RPMI7951 (cell line): ENCODE data around the gene EPHA3. TPM values are rescaled to one million over a fixed set of nuclear protein-coding genes. Genes with fewer than 3 reads are reported as not detected.
A peak's percentile ranks its signal among the peaks of the same experiment; 100 is the strongest.

ENCODE experiments used
- DNase-seq: peaks from one replicate; pipeline ENCODE4 v3.0.0-alpha.2; 2012; ENCODE audit warnings: low read depth
- total RNA-seq: library from RNA; depleted of rRNA; stranded (reverse); fragments of >200 nt; shearing (Covaris generic); gene quantifications from 2 replicates; pipeline ENCODE4 v1.2.3, GENCODE V29; 2014

Gene EPHA3
- total RNA-seq, 1 experiment from 2014 or later, result 0.24 TPM

GRCh38 chr3:89145995-89146394 is 38.6 kb downstream of the EPHA3 start:
- peak; percentile 31 for DNase-seq

DNA sequence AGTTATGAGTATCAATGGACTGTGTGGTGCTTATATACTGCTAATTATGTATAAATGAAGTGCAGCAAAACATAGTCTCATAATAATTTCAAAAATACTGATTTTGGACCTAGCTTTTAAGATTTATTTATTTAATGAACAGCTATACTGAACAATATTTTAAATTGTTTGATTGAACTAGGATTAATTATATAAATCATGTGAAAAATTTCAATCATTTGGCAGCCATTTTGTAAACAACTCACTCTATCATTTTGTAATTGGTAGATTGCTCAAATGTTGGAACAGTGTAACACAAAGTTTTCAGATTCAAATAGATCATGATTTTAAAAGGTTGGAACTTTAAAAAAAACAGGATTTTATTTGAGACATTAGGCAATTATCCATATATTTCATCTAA is 47.0 kb downstream of the EPHA3 start:
- no peak for DNase-seq

DNA sequence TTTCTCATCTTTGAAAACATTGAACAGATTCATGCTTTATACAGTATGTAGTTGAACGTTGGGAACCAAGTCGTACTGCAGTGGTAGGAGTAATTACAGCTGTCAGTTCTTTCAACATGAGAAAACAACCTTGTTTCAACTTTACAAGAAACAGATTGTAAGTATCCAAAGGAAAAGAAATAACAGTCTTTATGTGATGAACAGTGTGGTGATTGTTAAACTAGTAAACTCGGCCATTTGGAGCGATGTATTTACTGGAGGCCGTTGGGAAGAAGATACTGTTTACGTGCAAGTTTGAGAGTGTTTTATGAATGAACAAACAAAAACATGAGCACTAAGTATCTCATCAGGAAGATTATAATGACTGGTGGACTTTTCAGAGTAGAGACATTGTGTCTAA is 48.4 kb downstream of the EPHA3 start:
- DNase-seq, result peak; percentile 28

GRCh38 chr3:89157575-89157974 is 50.2 kb downstream of the EPHA3 start:
- DNase-seq, result no peak

- DNase-seq, result no peak
Measured at GRCh38 chr3:89159605-89160004, 52.2 kb downstream of the EPHA3 start.

- DNase-seq, result no peak
Measured at GRCh38 chr3:89164774-89165173, 57.4 kb downstream of the EPHA3 start.

GRCh38 chr3:89165636-89166263 is 58.3 kb downstream of the EPHA3 start:
- no peak for DNase-seq

DNA sequence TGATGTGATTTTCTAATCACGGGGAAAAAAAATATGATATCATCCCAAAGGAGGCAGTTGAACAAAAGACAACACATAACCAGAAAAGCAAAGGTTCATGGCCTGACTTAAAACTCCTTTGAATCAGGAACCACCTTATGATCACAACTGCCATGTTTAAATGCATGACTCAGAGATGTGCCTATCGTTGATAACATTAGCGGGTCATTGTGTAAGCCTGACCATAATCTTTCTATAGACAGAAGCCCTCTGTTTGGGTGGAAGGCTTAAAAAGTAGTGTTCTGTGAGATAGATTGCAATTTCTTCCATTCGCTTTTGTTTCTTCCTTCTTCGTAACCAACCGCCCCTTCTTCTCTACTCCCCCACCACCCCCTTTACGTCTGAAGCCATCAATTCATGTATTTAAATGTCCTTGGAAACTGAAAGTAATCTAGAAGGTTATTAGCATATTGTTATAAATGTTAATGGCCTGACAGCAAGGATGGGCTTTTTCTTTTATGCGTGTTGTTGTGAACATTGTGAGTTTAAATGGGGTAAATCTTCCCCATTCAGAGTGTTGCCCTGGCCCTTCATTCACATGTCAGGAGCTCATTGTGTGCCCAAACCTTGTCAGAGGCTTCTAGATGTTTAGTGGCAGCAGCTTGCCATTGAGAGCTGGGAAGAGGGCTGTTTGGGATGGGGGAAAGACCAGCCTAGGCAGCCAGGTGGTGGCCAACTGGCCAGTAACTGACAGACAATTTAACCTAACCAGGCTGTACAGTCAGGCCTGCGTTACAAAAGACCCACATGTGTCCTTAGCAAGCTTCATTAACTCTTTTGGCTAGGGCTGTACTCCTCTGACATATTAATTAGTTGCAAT is 64.5 kb downstream of the EPHA3 start:
- DNase-seq, result peak; percentile 24

DNA sequence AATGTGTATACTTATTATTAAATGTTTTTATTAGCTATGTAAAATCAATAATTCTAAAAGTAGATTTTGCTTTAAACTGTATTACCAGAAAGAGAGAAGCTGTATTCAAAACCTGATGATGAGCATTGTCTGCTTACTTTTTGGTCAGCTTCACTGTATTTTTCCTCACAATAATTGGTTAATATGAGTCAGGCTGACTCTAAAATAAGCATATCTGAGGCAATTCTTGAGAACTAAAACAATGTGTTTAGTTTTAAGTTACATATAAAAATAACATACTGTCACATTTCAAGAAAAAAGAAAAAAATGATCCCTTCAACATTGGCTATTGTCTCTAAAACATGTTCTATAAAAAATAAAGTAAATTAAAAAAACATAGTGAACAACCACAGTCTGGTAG is 66.1 kb downstream of the EPHA3 start:
- DNase-seq, result no peak

- DNase-seq, result peak; percentile 16
Measured at GRCh38 chr3:89179355-89180001, 72.1 kb downstream of the EPHA3 start.

DNA sequence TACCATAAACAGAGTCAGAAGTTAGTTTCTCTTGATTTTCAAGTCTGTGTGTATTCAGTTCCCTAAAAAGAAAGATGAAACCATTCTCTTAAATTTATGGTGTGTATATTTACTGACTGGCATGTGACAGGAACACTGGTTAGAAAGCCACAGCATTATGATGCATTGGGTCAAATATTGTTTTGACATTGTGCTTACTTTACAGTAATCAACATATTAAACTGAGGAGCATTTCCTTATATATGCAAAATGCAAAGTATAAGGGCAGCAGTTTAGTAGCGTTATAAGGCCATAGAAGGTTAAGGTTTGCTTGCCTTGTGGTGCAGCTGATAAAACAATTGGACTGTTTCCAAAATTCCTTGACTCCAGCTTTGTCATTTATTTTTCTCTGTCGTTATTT is 72.9 kb downstream of the EPHA3 start:
- DNase-seq, result no peak

DNA sequence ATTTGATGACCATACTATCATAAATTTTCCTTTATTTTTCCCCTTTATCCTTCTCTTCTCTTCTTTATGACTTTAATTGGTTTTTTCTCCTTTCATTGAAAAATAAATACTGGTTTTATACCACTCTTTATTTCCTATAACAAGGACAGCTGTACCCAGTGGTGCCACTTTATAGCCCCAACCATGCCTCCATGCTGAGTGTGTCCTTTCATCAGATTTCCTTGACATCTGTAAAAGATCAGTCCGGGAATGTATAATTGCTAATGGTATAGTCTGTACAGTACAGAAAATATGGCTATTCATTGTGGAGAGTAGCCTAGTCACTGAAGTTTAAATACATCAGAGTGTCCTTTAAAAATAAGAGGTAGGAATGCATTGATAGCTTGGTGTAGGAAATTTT is 74.6 kb downstream of the EPHA3 start:
- DNase-seq, result no peak

DNA sequence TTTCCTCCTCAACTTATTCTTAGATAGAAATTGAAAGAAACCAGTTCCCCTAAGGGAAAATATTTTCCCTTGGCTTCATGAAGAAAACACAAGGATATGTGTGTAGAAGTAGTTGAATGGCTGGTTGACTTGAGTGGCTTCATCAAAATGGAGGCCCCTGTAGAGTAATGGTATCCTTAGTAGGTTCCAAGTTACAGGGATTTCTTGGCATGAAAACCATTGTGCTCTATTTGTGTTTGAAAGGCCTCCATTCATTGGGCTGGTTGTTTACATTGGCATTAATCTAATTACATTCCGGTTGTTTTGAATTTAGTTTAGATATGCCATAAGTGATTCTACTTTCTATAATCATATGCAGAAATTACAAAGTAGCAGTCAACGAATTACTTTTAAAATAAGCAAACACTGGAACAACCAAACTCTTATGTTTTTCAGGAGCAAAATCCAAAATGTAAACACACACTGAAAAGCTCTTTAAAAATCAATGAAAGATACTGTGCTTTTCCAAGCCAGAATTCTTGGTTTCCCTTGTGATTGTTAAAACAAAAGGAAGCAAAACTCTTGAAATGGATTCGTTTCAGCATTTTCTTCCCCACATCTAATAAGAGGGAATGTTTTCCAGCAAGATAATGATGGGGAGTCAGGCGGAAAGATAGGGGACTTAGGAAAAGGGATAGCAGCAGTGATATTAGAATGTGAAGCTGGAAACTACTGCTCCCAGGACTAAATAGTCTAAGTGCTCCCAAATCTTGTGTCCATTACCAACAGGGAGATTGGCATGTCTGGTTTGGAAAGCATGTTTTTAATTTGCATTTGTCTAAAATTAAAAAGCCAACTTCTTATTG is 77.0 kb downstream of the EPHA3 start:
- DNase-seq, result peak; percentile 35

- no peak for DNase-seq
Measured at GRCh38 chr3:89186456-89186855, 79.0 kb downstream of the EPHA3 start.

- no peak for DNase-seq
Measured at GRCh38 chr3:89198591-89198990, 91.2 kb downstream of the EPHA3 start.

GRCh38 chr3:89212619-89213018 is 105.2 kb downstream of the EPHA3 start:
- no peak for DNase-seq

- DNase-seq, result no peak
Measured at GRCh38 chr3:89216016-89216739, 108.8 kb downstream of the EPHA3 start.

GRCh38 chr3:89217148-89217685 is 109.8 kb downstream of the EPHA3 start:
- DNase-seq, result no peak

DNA sequence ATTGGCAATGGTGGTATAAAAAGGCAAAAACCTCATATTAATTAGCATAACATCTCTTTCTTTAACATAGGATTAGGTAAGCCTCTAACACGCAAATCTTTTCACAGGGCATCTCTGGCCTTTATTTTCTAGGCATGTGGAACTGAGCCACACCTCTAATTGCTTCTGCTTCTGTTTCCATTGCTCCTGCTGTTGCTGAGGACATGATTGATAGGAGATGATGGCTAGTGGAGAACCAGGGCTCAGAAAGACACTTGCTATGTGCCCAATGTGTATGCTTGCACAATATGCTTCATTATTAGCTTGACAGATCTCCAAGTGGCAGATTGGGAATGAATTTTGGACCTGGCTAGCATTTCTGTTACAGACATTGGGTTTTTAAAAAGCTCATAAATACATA is 114.5 kb downstream of the EPHA3 start:
- DNase-seq, result no peak

DNA sequence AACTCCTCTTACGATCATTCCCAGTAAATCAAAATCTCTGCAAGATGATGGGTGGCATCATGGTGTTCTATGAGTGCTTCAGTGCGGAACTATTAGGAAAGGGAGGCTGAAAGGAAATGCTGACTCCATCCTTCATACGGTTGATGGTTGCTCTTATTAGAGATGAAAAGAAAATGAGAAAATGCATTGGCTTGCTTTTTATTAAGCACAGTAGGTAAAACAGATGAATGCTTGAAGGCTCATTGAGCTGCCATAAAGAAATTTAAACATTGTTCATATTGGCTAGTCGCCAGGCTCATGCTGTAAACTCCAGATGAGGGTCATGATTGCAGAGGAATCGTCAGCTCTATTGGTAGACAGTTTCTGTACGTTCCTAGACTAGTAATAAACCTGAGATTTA is 115.8 kb downstream of the EPHA3 start:
- no peak for DNase-seq

- no peak for DNase-seq
Measured at GRCh38 chr3:89227218-89227617, 119.8 kb downstream of the EPHA3 start.
